ENCODE results near the gene KDM7A. TPM values are rescaled to one million over a fixed set of nuclear protein-coding genes. Genes with fewer than 3 reads are reported as not detected.

The KDM7A gene
- total RNA-seq, 4 donors from 2014 or later: 4.1 to 17.5 (median 12.4) TPM

DNA sequence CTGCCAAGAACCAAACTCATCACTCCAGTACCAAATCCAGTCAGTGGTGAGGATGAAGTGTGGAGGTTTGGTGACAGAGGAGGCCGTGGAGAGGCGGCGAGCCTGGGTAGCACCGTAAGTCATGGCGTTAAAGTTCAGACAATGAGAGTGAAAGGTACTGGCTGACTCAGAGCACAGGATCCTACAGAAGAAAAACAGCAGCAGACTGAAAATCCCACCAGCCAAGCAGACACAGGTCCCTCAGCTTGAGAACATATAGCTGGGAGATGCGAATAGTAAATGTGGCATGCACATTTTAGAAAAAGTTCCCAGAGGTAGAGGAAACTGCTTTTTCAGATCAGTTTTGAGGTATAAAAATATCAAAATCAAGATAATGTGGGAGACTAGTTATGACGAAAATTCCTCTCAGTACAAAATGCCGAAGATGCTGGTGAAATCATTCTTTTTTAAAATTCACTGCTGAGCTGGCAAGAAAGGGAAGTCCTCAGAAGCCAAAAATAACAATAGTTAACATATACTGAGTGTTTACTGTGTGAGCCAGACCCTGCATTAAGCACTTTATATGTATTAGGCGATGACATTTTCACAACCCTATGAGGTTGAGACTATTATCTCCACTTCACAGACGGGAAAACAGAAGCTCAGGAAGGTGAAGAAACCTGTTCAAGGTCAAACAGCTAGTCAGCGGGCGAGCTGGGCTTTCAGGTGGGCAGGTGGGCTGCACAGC, 135.0 kb downstream of the KDM7A start:
- TF ChIP-seq, protein P1, sequence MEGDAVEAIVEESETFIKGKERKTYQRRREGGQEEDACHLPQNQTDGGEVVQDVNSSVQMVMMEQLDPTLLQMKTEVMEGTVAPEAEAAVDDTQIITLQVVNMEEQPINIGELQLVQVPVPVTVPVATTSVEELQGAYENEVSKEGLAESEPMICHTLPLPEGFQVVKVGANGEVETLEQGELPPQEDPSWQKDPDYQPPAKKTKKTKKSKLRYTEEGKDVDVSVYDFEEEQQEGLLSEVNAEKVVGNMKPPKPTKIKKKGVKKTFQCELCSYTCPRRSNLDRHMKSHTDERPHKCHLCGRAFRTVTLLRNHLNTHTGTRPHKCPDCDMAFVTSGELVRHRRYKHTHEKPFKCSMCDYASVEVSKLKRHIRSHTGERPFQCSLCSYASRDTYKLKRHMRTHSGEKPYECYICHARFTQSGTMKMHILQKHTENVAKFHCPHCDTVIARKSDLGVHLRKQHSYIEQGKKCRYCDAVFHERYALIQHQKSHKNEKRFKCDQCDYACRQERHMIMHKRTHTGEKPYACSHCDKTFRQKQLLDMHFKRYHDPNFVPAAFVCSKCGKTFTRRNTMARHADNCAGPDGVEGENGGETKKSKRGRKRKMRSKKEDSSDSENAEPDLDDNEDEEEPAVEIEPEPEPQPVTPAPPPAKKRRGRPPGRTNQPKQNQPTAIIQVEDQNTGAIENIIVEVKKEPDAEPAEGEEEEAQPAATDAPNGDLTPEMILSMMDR (IDR thresholded peaks at IDR 0.05): no peak
- no peak for TF ChIP-seq POLR2A (IDR thresholded peaks at IDR 0.05)
- no peaks in the 10 kb centered on the region for H3K36me3 ChIP-seq
- no peaks in the 10 kb centered on the region for H3K4me1 ChIP-seq
- intact Hi-C loops (cut with DNase I; ENCODE audit: low total_unique reads): no loop called here
- no peaks in the 10 kb centered on the region for H3K9me3 ChIP-seq
- no peaks in the 10 kb centered on the region for H3K27me3 ChIP-seq
- DNase-seq: no peak
- H3K27ac ChIP-seq: no peak overlapping the region
- no peak overlapping the region for H3K4me3 ChIP-seq

DNA sequence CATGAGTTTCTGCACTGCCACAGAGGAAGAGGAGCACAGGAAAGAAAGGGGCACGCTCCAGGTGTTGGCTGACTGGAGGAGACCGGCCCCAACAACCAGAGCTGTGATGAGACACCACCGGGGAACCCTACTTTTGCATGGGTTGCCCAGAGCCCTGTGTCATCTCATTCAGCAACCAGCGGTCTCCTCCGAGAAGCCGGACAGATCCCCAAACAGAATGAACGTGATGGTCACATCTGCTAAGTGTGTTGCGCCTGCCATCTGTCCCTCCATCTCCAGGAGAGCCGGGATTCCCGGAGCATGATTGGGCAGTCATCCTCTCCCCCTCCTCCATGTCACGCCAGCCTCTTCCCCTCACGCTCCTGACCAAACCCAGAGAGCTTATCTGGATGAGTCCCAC, 136.9 kb downstream of the KDM7A start:
- no peak for TF ChIP-seq POLR2A (IDR thresholded peaks at IDR 0.05)
- TF ChIP-seq, protein P1 (IDR thresholded peaks at IDR 0.05): no peak
- Histone ChIP-seq H3K4me3 (no peak overlapping the region), H3K9me3 (no peaks in the 10 kb centered on the region), H3K27ac (no peak overlapping the region), H3K4me1 (no peaks in the 10 kb centered on the region), H3K36me3 (no peaks in the 10 kb centered on the region), H3K27me3 (no peaks in the 10 kb centered on the region)
- intact Hi-C loops (cut with DNase I; ENCODE audit: low total_unique reads): no loop called here
- no peak for DNase-seq

DNA sequence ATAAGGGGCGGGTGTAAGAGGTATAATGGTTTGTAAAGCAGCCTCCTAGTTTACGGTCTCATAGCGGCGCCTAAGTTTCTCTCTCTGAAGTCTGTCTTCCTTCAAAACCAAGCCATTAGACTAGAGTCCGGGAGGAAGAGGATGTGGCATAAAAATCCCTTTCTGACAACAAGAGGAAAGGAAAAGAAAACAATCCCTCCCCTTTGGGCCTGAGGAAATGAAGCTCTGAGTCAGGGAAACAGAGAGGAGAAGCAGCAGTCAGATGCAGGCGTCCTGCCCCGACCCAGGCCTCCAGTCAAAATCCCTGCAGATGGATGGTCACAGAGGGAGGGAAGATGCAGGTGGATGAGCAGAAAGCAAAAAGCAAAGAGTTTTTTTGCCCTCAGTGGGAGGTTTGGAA, 137.7 kb downstream of the KDM7A start:
- Histone ChIP-seq H3K9me3 (no peaks in the 10 kb centered on the region), H3K4me1 (no peaks in the 10 kb centered on the region), H3K27me3 (no peaks in the 10 kb centered on the region), H3K27ac (no peak overlapping the region), H3K4me3 (no peak overlapping the region), H3K36me3 (no peaks in the 10 kb centered on the region)
- no peak for TF ChIP-seq POLR2A (IDR thresholded peaks at IDR 0.05)
- TF ChIP-seq, protein P1 (IDR thresholded peaks at IDR 0.05): no peak
- intact Hi-C loops (cut with DNase I; ENCODE audit: low total_unique reads): no loop called here
- DNase-seq: no peak

DNA sequence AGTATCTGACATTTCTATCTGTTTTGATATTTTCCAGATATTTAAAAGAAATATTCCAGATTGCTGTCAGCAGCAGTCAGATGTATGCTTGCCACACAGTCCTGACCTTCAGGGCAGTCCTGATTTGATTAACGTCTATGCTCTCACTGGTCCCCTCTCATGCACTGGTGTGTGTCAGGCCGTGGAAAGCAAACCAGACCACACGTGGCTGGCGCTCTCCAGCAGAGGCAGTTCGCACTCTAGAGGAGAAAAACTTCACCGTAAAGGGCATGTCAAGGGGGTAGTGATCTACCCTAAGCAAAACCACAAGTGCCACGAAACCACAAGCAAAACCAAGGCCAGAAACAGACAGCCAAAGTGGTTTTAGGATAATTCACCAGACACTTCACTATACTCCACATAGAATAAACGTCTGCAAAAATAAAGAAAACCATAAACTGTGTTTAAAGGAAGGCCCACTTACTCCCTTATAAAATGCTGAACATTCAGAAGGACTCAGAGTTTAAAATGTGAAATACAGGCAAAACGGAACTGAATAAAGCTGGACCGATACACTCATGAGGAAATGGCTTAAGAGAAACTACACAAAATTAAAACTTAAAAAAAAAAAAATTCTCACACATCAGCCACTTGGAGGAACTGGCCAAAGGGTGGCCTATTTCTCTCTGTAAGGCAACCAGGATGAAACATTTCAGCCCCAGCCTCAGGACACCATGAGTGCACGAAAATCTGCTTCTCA, 140.4 kb downstream of the KDM7A start:
- no peaks in the 10 kb centered on the region for H3K4me1 ChIP-seq
- TF ChIP-seq, protein P1 (IDR thresholded peaks at IDR 0.05): no peak
- TF ChIP-seq POLR2A (IDR thresholded peaks at IDR 0.05): no peak
- H3K9me3 ChIP-seq: no peaks in the 10 kb centered on the region
- DNase-seq: no peak
- H3K36me3 ChIP-seq: no peaks in the 10 kb centered on the region
- H3K4me3 ChIP-seq: no peak overlapping the region
- intact Hi-C loops (cut with DNase I; ENCODE audit: low total_unique reads): no loop called here
- H3K27me3 ChIP-seq: no peaks in the 10 kb centered on the region
- H3K27ac ChIP-seq: peak overlapping the region; percentile 8
